ENCODE results near the gene LRIT3.

LRIT3 gene

DNA sequence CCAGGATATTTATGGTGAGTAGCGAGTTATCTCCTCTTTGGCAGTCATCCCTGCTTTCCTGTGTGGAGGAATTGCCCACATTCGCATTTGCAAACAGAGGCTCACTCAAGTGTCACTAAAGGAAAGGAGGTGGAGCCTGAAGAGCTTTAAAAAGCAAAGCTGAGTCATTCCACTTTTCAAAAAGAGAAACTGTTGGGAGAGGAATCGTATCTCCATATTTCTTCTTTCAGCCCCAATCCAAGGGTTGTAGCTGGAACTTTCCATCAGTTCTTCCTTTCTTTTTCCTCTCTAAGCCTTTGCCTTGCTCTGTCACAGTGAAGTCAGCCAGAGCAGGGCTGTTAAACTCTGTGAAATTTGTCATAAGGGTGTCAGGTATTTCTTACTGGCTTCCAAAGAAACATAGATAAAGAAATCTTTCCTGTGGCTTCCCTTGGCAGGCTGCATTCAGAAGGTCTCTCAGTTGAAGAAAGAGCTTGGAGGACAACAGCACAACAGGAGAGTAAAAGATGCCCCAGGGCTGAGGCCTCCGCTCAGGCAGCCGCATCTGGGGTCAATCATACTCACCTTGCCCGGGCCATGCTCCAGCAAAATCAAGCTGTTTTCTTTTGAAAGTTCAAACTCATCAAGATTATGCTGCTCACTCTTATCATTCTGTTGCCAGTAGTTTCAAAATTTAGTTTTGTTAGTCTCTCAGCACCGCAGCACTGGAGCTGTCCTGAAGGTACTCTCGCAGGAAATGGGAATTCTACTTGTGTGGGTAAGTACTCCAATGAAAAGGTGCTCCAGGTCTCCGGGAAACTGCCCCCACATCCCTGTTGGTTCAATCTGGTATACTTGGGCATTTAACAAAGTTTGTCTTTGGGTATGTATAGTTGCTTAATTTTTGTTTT lies 65.0 kb downstream of the LRIT3 start, which contains the start of gene EGF:
Gene EGF (plus strand): TSS at position 178 of the 890 bp plus-strand sequence. CDS start 453 bp downstream, at position 631.
- FAIRE-seq = no peak

DNA sequence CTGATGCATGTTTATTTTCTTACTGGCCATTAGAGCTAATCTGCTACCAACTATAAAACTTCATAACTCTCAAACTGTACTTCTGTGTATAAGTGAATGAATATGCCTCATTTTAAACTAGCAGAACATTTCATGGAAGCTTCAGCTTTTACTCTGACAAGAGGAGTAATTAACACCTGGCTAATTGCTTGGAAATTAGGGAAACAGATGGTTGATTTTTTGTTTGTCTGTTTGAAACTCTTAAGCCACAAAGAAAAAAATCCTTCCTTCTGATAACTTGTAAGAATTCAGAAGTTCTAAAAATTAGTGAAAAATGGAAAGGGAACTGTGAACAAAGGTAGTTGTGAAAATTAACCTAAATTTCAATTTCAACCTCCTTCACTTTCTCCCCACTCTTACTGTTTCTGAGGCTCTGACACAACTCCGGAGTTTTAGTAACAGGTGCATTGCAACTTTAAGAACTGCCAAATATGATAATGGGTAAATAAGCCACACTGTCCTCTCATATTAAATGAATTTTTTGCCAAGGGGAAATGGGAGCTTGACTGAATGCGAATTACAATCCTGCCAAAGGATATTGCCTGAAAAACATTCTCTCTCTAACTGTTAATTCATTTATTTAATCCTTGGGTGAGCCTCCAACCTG lies 65.8 kb downstream of the LRIT3 start:
- FAIRE-seq = no peak

DNA sequence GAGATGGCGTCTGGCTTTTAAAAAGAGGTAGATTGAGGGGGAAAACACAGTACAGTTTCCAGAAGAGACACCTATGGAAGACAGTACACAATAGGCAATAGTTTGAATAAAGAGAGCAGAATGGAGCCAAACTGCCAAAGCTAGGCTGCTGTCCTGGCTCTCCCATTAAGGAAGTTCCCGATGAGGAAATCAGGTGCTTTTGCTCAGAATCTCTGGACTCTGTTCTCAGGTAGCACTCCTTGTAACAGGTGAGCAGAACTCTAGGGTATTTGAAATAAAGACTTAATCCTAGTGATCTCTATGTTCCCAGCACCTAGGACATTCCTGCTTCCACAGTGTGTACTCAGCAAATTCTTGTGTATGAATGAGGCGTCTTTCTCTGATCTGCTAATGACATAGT lies 66.4 kb downstream of the LRIT3 start:
- FAIRE-seq = no peak

DNA sequence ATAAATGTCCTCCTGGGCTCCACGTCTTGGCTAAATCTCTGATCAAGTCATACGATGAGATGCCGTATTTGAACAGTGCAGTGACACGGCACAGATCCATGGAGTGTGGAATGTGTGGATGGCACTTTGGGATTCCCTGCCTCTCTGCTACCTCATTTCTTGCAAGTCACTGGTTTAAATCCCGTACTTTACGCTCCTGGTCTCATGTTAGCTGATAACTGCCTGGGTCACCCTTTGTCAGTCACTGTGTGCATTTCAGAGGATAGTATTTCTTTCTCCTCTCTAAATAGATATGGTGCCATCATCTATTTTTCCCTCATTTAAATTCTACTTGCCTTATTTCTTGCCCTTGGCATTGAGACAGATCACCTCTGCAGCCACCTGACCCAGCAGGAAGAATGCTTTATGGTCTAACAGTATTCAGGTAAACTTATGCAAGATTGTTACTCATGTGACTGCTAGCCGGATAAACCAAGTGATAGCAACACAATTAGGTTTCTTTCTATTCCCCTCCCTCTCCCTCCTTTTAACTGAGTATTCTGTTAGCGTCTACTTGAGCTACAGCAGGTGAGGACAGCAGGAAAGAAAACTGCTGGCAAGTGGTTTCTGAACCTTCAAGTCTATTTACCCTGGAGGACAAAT lies 67.6 kb downstream of the LRIT3 start:
- no peak for FAIRE-seq

DNA sequence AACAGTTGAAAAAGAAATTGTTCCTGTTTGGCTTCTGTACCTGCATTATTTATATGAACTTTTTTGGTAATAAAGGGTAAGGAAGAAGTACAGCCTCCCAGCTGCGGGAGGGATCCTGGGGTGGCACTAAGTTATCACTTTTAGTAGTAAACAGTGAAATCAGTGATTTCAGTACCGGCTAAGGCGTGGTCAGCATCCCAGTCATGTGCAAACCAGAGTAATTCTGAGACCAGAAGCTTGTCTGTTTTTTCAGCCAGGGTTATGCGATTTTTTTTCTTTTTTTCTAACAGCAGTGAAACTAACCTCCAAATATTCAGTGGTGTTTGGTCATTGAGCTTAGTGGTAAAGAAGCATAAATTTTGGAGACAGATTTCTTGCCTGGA lies 68.1 kb downstream of the LRIT3 start:
- FAIRE-seq = no peak

DNA sequence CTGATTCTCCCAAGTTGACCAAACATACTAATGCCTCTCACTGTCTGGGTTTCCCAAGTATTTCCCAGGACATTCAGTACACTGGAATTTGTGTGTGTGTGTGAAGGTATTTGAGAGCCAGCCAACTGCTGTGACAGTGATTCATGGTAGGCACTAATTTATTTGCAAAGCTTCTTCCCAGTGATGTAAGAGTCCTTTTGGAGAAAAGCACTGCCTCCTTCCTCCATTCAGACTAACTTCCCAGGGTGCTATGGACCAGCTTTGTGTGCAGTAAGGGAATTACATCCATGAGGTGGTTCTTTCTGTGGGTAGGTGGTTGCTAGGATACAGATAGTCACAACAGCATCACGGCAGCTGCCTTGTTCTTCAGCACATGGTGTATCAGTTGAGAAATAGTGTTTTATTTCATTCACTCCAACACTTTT lies 73.5 kb downstream of the LRIT3 start:
- no peak for FAIRE-seq
